Esophagus muscularis mucosa (tissue), 4 donors: ENCODE measurements around the gene ADK.

ENCODE experiments used
- CTCF ChIP-seq, 3 experiments: fragments of 200-600 bp in 2 of 3; fragments of 450-650 bp in 1 of 3; sonication (generic) in 2 of 3; IDR thresholded peaks; one replicate each; pipeline ENCODE4 v1.5.1; 2017 to 2019; ENCODE audit warnings: antibody characterized with exemption in 3 of 3, mild to moderate bottlenecking in 2 of 3, moderate library complexity in 1 of 3
- EP300 ChIP-seq: sonication (generic); formaldehyde crosslinking; IDR thresholded peaks from one replicate; pipeline ENCODE4 v1.6.1; 2017; ENCODE audit warnings: antibody characterized with exemption
- POLR2A ChIP-seq: fragments of 450-650 bp; IDR thresholded peaks from one replicate; pipeline ENCODE4 v1.6.1; 2017; ENCODE audit warnings: antibody characterized with exemption, moderate library complexity, mild to moderate bottlenecking, low read depth
- POLR2AphosphoS5 ChIP-seq, 2 donors: sonication (generic); formaldehyde crosslinking; IDR thresholded peaks; one replicate each; pipeline ENCODE4 v1.6.1; 2017; ENCODE audit warnings: antibody characterized with exemption in 2 of 2

- no peak for TF ChIP-seq CTCF (IDR thresholded peaks at IDR 0.05)
- no peak for TF ChIP-seq EP300
- no peak for TF ChIP-seq POLR2AphosphoS5 (IDR thresholded peaks at IDR 0.05)
- TF ChIP-seq POLR2A = no peak
Observed at GRCh38 chr10:74557098-74557497, 406.1 kb downstream of the ADK start.
